OCI-M1 (cell line): ENCODE results near the gene KCNN1.
"Not testable (repeated sequence)": the region's sequence is repeated elsewhere in the genome, so short reads cannot be mapped to it uniquely, and the experiment has no call there.

Source experiments
- DNase-seq: peaks from one replicate; lab custom pipeline; 2025; lab: John Stamatoyannopoulos, UW

The KCNN1 gene

GRCh38 chr19:18000915-18001776, 34.2 kb downstream of the KCNN1 start:
- DNase-seq: peak; percentile 85

- no peak for DNase-seq
Observed at GRCh38 chr19:18001777-18002345, 35.0 kb downstream of the KCNN1 start.

- no peak for DNase-seq
Observed at GRCh38 chr19:18002347-18002850, 35.5 kb downstream of the KCNN1 start.

GRCh38 chr19:18005750-18006149, 38.8 kb downstream of the KCNN1 start:
- DNase-seq: not testable (repeated sequence)

GRCh38 chr19:18007044-18007916, 40.4 kb downstream of the KCNN1 start:
- DNase-seq: peak; percentile 86

- DNase-seq: peak; percentile 78
Observed at GRCh38 chr19:18007917-18008673, 41.2 kb downstream of the KCNN1 start, which contains the start of gene ARRDC2. TSS of gene ARRDC2 (plus strand) at chr19:18008170. CDS start at chr19:18008311, 141 bp downstream.

GRCh38 chr19:18008814-18009213, 41.9 kb downstream of the KCNN1 start:
- no peak for DNase-seq

GRCh38 chr19:18009412-18010066, 42.6 kb downstream of the KCNN1 start:
- DNase-seq: no peak

GRCh38 chr19:18010149-18010548, 43.2 kb downstream of the KCNN1 start:
- DNase-seq: no peak

- no peak for DNase-seq
Observed at GRCh38 chr19:18013210-18014111, 46.6 kb downstream of the KCNN1 start.

GRCh38 chr19:18014197-18014596, 47.3 kb downstream of the KCNN1 start:
- no peak for DNase-seq

- DNase-seq: no peak
Observed at GRCh38 chr19:18016209-18016910, 49.5 kb downstream of the KCNN1 start.

- DNase-seq: no peak
Observed at GRCh38 chr19:18017275-18018083, 50.6 kb downstream of the KCNN1 start.

- DNase-seq: no peak
Observed at GRCh38 chr19:18020212-18021085, 53.5 kb downstream of the KCNN1 start.

- peak; percentile 28 for DNase-seq
Observed at GRCh38 chr19:18021121-18021755, 54.3 kb downstream of the KCNN1 start.

- DNase-seq: no peak
Observed at GRCh38 chr19:18023622-18024251, 56.8 kb downstream of the KCNN1 start.
